Body of pancreas (tissue), 4 donors: Measurements from ENCODE around the gene PCED1A.

Source experiments
- CTCF ChIP-seq, 7 experiments: fragments of 450-650 bp in 4 of 7; fragments of 200-600 bp in 3 of 7; sonication (generic) in 3 of 7; IDR thresholded peaks; one replicate each; pipeline ENCODE4 v1.5.1; 2016 to 2019; ENCODE audit warnings: antibody characterized with exemption in 7 of 7
- POLR2A ChIP-seq, 3 donors: fragments of 450-650 bp; IDR thresholded peaks; one replicate each; pipeline ENCODE4 v1.6.1; 2016; ENCODE audit warnings: antibody characterized with exemption in 3 of 3, mild to moderate bottlenecking in 2 of 3

- TF ChIP-seq CTCF (IDR thresholded peaks at IDR 0.05): no peak
- TF ChIP-seq POLR2A (IDR thresholded peaks at IDR 0.05): no peak
Measured at GRCh38 chr20:2834401-2835110, 5.9 kb downstream of the PCED1A start.
